Left ventricle myocardium inferior (tissue), 1 donor: ENCODE results near the gene GRB7. TPM values are rescaled to one million over a fixed set of nuclear protein-coding genes. Genes with fewer than 3 reads are reported as not detected.
A peak's percentile ranks its signal among the peaks of the same experiment; 100 is the strongest.

Experiments used
- DNase-seq: peaks from one replicate; pipeline ENCODE4 v3.0.0-alpha.2; 2020
- H3K27ac ChIP-seq: fragments of 200-600 bp; replicated peaks from 2 replicates; pipeline ENCODE4 v1.8.0; 2021
- H3K27me3 ChIP-seq: fragments of 200-600 bp; 2 replicates; pipeline ENCODE4 v1.8.0; 2021; ENCODE audit warnings: low read depth
- H3K36me3 ChIP-seq: fragments of 200-600 bp; 2 replicates; pipeline ENCODE4 v1.8.0; 2021
- H3K4me1 ChIP-seq: fragments of 200-600 bp; 2 replicates; pipeline ENCODE4 v1.8.0; 2021
- H3K4me3 ChIP-seq: fragments of 200-600 bp; 2 replicates; pipeline ENCODE4 v1.8.0; 2021; ENCODE audit warnings: mild to moderate bottlenecking, moderate library complexity
- H3K9me3 ChIP-seq: fragments of 200-600 bp; replicated peaks from 2 replicates; pipeline ENCODE4 v1.8.0; 2021
- intact Hi-C: fragments of 100-400 bp; cut with micrococcal nuclease; formaldehyde crosslinking; loops from one replicate; pipeline ENCODE4 v1.11.0; 2022
- total RNA-seq: library from RNA; stranded (reverse); fragmentation: NEBNext Ultra II Directional; extraction: Animal tissue kit (Norgen Biotek cat#: 25700); gene quantifications from one replicate; pipeline ENCODE4 v1.2.1, GENCODE V29; 2021
- TF ChIP-seq, protein P1 (sequence below): fragments of 200-600 bp; IDR thresholded peaks from 2 replicates; pipeline ENCODE4 v1.8.0; 2021; ENCODE audit warnings: antibody characterized with exemption, mild to moderate bottlenecking, borderline replicate concordance
- donor health status: DM: no; HTN: yes; CAD: no; lungs with severe emphysema.

Gene GRB7
- total RNA-seq, 1 donor from 2014 or later: 1.1 TPM

DNA sequence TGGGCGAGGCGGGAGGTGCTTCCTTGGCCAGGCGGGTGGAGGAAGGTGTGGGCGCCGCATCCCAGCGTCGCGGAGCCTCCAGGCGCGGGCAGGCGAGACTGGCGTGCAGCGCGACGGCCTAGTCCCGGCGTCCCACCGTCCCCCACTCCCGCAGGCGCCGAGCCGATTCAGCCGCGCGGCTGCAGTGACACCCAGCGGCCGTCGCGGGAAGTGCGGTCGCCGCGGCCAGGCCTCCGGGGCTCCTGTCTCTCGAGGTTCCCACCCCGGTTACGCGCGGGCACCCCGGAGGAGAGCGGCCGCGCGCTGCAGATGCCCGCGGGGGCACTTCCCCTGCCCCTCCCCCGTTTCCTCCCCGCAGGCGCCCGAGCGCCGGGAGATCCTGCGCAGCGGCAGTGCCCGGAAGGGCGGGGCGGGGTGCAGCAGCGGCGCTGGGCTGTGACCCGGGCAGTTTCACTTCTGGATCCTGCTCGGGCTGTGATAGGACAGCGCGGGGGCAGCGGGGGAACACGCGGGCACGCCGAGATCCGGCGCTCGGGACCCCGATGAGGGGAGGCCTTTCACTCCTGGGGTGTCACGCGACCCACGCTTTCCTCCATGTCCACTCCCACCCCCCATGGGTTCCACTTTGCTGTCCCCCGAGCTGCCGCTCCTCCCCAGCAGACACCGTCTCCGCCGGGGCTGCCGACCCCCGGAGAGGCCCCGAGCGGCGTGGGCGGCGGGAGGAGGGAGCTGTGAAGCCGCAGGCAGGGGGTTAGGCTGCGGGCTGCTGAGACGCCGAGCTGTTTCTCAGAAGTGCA is 16.6 kb downstream of the GRB7 start:
- peak overlapping the region; percentile 73 for H3K4me3 ChIP-seq
- peaks cover 43% of the 10 kb centered on the region for H3K4me1 ChIP-seq
- TF ChIP-seq, protein P1, sequence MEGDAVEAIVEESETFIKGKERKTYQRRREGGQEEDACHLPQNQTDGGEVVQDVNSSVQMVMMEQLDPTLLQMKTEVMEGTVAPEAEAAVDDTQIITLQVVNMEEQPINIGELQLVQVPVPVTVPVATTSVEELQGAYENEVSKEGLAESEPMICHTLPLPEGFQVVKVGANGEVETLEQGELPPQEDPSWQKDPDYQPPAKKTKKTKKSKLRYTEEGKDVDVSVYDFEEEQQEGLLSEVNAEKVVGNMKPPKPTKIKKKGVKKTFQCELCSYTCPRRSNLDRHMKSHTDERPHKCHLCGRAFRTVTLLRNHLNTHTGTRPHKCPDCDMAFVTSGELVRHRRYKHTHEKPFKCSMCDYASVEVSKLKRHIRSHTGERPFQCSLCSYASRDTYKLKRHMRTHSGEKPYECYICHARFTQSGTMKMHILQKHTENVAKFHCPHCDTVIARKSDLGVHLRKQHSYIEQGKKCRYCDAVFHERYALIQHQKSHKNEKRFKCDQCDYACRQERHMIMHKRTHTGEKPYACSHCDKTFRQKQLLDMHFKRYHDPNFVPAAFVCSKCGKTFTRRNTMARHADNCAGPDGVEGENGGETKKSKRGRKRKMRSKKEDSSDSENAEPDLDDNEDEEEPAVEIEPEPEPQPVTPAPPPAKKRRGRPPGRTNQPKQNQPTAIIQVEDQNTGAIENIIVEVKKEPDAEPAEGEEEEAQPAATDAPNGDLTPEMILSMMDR: peak; percentile 99
- H3K9me3 ChIP-seq: no peaks in the 10 kb centered on the region
- H3K27ac ChIP-seq: peak overlapping the region; percentile 94
- intact Hi-C loops: no loop called here
- DNase-seq: peak; percentile 91
- no peaks in the 10 kb centered on the region for H3K36me3 ChIP-seq
- no peaks in the 10 kb centered on the region for H3K27me3 ChIP-seq

DNA sequence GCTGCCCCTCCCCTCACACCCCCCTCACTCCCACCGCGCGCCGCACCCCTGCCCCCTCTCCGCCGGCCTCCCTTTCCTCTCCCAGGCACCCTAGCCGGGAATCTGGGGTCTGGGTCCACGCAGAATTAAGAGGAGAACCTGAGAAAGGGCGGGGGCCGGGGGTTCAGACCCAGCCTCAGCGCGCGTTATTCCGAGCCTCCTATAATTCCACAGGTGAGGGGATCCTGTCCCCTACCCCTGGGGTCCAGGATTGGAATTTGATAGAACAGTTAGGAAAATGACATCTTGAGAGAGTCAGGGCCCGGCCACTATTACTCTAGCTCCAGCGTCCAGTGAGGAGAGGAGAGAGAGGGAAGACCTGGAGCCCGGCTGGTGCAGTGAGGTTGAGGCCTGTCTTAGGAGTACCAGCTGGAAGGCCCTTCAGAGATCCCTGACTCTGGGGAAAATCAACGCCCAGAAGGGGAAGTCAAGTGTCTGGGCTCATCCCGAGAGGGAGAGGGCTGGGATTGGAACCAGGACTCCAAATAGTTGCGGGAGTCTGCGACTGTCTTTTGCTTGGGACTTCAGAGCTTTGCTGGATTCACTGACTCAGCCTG is 17.3 kb downstream of the GRB7 start:
- Histone ChIP-seq H3K27me3 (peaks cover under 1% of the 10 kb centered on the region), H3K9me3 (no peaks in the 10 kb centered on the region), H3K4me1 (peaks cover 38% of the 10 kb centered on the region), H3K36me3 (no peaks in the 10 kb centered on the region), H3K4me3 (peak overlapping the region; percentile 73), H3K27ac (peak overlapping the region; percentile 94)
- TF ChIP-seq, protein P1: no peak
- intact Hi-C loops: no loop called here
- no peak for DNase-seq

DNA sequence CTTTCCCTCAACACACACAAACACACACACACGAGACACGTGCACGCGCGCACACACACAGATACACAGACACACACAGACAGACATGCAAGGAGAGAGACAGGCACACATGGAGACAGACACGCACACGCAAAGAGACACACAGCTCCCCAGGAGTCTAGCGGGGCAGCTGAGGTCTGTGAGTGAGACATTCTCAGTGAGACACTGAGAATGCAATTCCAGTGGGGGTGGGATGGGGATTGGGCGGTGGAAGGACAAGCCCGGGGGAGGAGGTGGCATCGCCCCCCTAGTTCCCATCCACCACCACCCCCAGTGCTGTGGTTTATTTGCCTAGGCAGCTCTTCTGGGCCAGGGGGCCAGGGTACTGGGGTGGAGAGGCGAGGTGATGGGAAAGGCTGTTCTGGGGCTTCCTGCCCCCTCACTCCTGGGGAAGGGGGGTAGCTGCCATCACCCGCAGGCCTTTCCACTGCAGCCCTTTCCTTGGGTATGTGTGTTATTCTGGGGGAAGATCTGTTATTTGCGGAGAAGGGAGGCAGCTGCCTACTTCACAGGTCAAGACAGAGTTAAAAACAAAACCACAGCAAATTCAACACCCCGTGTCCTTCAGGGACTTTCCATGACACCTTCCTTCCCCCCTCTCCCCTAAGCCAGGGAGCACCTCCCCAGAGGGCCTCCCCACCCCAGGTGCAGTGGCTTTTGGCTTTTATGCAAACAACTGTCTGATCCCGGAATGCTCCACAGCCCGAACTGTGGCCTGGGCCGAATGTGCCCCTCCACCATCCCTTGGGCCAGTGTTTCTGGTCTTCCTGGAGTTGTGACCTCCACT is 18.0 kb downstream of the GRB7 start:
- Histone ChIP-seq H3K4me1 (peaks cover 30% of the 10 kb centered on the region), H3K4me3 (no peak overlapping the region), H3K9me3 (no peaks in the 10 kb centered on the region), H3K36me3 (no peaks in the 10 kb centered on the region), H3K27me3 (peaks cover 8% of the 10 kb centered on the region), H3K27ac (peak overlapping the region; percentile 94)
- DNase-seq: no peak
- TF ChIP-seq, protein P1: no peak
- intact Hi-C loops: no loop called here

DNA sequence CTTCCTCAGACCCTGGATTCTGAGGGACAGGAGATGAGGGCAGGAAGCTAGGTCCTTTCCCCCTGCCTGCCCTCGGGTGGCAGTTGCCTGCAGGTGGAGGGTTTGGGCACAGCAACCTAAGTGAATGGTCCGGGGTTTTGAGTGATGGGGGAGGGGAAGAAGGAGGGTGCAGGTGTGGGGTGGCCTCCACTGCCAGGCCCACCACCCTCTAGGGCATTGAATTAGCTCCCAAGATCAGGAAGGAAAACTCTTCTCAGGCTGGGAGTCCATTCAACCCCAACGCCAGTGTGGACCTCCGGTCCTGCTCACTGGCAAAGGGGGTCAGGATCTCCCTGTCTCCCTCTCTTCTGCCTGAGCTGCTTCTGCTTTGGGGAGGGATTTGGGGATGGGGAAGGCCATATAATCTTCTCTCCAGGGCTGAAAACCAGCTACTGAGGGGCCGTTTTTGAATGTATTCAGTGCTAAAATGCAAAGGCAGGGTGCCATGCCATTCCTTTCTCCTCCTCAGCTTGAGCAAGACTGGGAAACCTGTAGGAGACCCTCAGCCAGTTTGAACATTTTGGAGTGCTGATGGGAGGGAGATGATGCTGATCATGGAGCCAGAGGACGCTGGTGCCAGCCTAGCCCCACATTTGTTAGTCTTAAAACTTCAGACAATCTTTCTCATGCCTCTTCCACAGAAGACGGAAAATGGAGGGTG is 18.8 kb downstream of the GRB7 start:
- H3K9me3 ChIP-seq: no peaks in the 10 kb centered on the region
- H3K27me3 ChIP-seq: peaks cover 15% of the 10 kb centered on the region
- H3K4me1 ChIP-seq: peaks cover 27% of the 10 kb centered on the region
- H3K4me3 ChIP-seq: no peak overlapping the region
- TF ChIP-seq, protein P1: no peak
- no peaks in the 10 kb centered on the region for H3K36me3 ChIP-seq
- DNase-seq: no peak
- intact Hi-C loops: no loop called here
- H3K27ac ChIP-seq: no peak overlapping the region

- Histone ChIP-seq H3K36me3 (no peaks in the 10 kb centered on the region), H3K27me3 (peaks cover 22% of the 10 kb centered on the region), H3K27ac (no peak overlapping the region), H3K4me1 (peaks cover 27% of the 10 kb centered on the region), H3K4me3 (no peak overlapping the region), H3K9me3 (no peaks in the 10 kb centered on the region)
- TF ChIP-seq, protein P1: no peak
- no peak for DNase-seq
- intact Hi-C loops: no loop called here
Observed at GRCh38 chr17:39757176-39757662, 19.5 kb downstream of the GRB7 start.
